Neural cell (in vitro differentiated cells): Measurements from ENCODE around the gene ENOX1. TPM values are rescaled to one million over a fixed set of nuclear protein-coding genes. Genes with fewer than 3 reads are reported as not detected.

Experiments used
- H2AFZ ChIP-seq: fragments of 200-600, 300-800 bp; sonication (generic), shearing (Covaris generic); 2 replicates; pipeline ENCODE4 v1.6.0; 2014; ENCODE audit warnings: low read depth, mild to moderate bottlenecking, antibody characterized with exemption, low read length, moderate library complexity
- H3F3A ChIP-seq: fragments of 200-600 bp; shearing (Covaris generic); 2 replicates; pipeline ENCODE4 v1.6.1; 2016; ENCODE audit warnings: mild to moderate bottlenecking, moderate library complexity, mixed read lengths, antibody characterized with exemption, low read length; ENCODE audit not compliant: insufficient read depth, poor library complexity, severe bottlenecking
- H3K27ac ChIP-seq: fragments of 200-600, 300-800 bp; sonication (generic), shearing (Covaris generic); 2 replicates; pipeline ENCODE4 v1.5.1; 2014; ENCODE audit warnings: mild to moderate bottlenecking, low read length, moderate library complexity
- H3K27me3 ChIP-seq: fragments of 300-800, 200-600 bp; sonication (generic), shearing (Covaris generic); 2 replicates; pipeline ENCODE4 v1.6.0; 2014; ENCODE audit warnings: mild to moderate bottlenecking, low read depth, low read length, moderate library complexity; ENCODE audit not compliant: insufficient read depth
- H3K36me3 ChIP-seq: fragments of 300-800, 200-600 bp; sonication (generic), shearing (Covaris generic); 2 replicates; pipeline ENCODE4 v1.5.1; 2014; ENCODE audit warnings: mild to moderate bottlenecking, antibody characterized with exemption, low read length, moderate library complexity; ENCODE audit not compliant: insufficient read depth
- H3K4me2 ChIP-seq: fragments of 300-800, 200-600 bp; sonication (generic), shearing (Covaris generic); 2 replicates; pipeline ENCODE4 v1.6.0; 2014; ENCODE audit warnings: mild to moderate bottlenecking, low read length
- H3K4me3 ChIP-seq: fragments of 300-800, 200-600 bp; sonication (generic), shearing (Covaris generic); 2 replicates; pipeline ENCODE4 v1.5.1; 2014; ENCODE audit warnings: mild to moderate bottlenecking, low read length, moderate library complexity
- H3K79me2 ChIP-seq: fragments of 200-600 bp; shearing (Covaris generic); replicated peaks from 2 replicates; pipeline ENCODE4 v1.6.0; 2014; ENCODE audit warnings: mild to moderate bottlenecking, low read length, moderate library complexity; ENCODE audit not compliant: insufficient read depth
- H3K9ac ChIP-seq: fragments of 300-800, 200-600 bp; sonication (generic), shearing (Covaris generic); 2 replicates; pipeline ENCODE4 v1.6.1; 2016; ENCODE audit warnings: mild to moderate bottlenecking, low read length, mixed read lengths
- H3K9me2 ChIP-seq: fragments of 200-600 bp; shearing (Covaris generic); 2 replicates; pipeline ENCODE4 v1.6.1; 2016; ENCODE audit warnings: mild to moderate bottlenecking, low read length, mixed read lengths; ENCODE audit not compliant: insufficient read depth
- H3K9me3 ChIP-seq: fragments of 200-600, 300-800 bp; sonication (generic), shearing (Covaris generic); 2 replicates; pipeline ENCODE4 v1.6.1; 2016; ENCODE audit warnings: mild to moderate bottlenecking, mixed run types, low read length, moderate library complexity, mixed read lengths
- H4K20me1 ChIP-seq: fragments of 200-600 bp; shearing (Covaris generic); 2 replicates; pipeline ENCODE4 v1.6.1; 2016; ENCODE audit warnings: mild to moderate bottlenecking, mixed run types; ENCODE audit not compliant: insufficient read depth
- CTCF ChIP-seq: fragments of 450-650 bp; IDR thresholded peaks from 2 replicates; pipeline ENCODE4 v1.5.1; 2014; ENCODE audit warnings: antibody characterized with exemption, mild to moderate bottlenecking, moderate library complexity; ENCODE audit not compliant: poor library complexity, severe bottlenecking
- EP300 ChIP-seq: fragments of 450-650 bp; conservative IDR thresholded peaks from 2 replicates; pipeline ENCODE4 v1.6.1; 2014; ENCODE audit warnings: antibody characterized with exemption, mild to moderate bottlenecking, moderate library complexity; ENCODE audit not compliant: poor library complexity, severe bottlenecking
- EZH2 ChIP-seq: fragments of 200-600, 300-800 bp; shearing (Covaris generic), sonication (generic); IDR thresholded peaks from 2 replicates; pipeline ENCODE4 v1.6.1; 2014; ENCODE audit warnings: antibody characterized with exemption, low read length, borderline replicate concordance, mild to moderate bottlenecking; ENCODE audit not compliant: insufficient read depth, poor library complexity, severe bottlenecking
- MXI1 ChIP-seq: fragments of 450-650 bp; conservative IDR thresholded peaks from 2 replicates; pipeline ENCODE4 v1.6.1; 2014; ENCODE audit warnings: antibody characterized with exemption, mild to moderate bottlenecking; ENCODE audit not compliant: poor library complexity, severe bottlenecking
- POLR2AphosphoS5 ChIP-seq: IDR thresholded peaks from 2 replicates; pipeline ENCODE4 v1.6.1; 2012
- RAD21 ChIP-seq: fragments of 450-650 bp; conservative IDR thresholded peaks from 2 replicates; pipeline ENCODE4 v1.6.1; 2014; ENCODE audit warnings: antibody characterized with exemption, mild to moderate bottlenecking, moderate library complexity
- SMC3 ChIP-seq: fragments of 450-650 bp; conservative IDR thresholded peaks from 2 replicates; pipeline ENCODE4 v1.6.1; 2014; ENCODE audit warnings: antibody characterized with exemption, mild to moderate bottlenecking, moderate library complexity; ENCODE audit not compliant: poor library complexity
- TAF1 ChIP-seq: IDR thresholded peaks from 2 replicates; pipeline ENCODE4 v1.6.1; 2012; ENCODE audit warnings: low read depth
- polyA plus RNA-seq: library from polyadenylated mRNA; depleted of rRNA; stranded (reverse); fragments of >200 nt; gene quantifications from 2 replicates; pipeline ENCODE4 v1.2.3, GENCODE V29; 2014
- TF ChIP-seq, protein P1 (sequence below): IDR thresholded peaks from 2 replicates; pipeline ENCODE4 v1.6.1; 2012; ENCODE audit warnings: borderline replicate concordance

ENOX1 gene
- polyA plus RNA-seq, 1 donor from 2014 or later: 42.6 TPM

GRCh38 chr13:43688227-43688907, 98.4 kb downstream of the ENOX1 start:
- H2AFZ ChIP-seq: no peak overlapping the region
- H3F3A ChIP-seq: no peaks in the 10 kb centered on the region
- H3K9ac ChIP-seq: no peak overlapping the region
- H3K27ac ChIP-seq: no peak overlapping the region
- H3K4me2 ChIP-seq: no peak overlapping the region
- TF ChIP-seq EZH2: no peak
- no peak for TF ChIP-seq MXI1
- TF ChIP-seq CTCF: no peak
- H3K9me2 ChIP-seq: no peaks in the 10 kb centered on the region
- H3K9me3 ChIP-seq: no peaks in the 10 kb centered on the region
- no peaks in the 10 kb centered on the region for H3K27me3 ChIP-seq
- no peak overlapping the region for H3K4me3 ChIP-seq
- H4K20me1 ChIP-seq: no peaks in the 10 kb centered on the region
- no peaks in the 10 kb centered on the region for H3K36me3 ChIP-seq
- peaks cover 9% of the 10 kb centered on the region for H3K79me2 ChIP-seq

DNA sequence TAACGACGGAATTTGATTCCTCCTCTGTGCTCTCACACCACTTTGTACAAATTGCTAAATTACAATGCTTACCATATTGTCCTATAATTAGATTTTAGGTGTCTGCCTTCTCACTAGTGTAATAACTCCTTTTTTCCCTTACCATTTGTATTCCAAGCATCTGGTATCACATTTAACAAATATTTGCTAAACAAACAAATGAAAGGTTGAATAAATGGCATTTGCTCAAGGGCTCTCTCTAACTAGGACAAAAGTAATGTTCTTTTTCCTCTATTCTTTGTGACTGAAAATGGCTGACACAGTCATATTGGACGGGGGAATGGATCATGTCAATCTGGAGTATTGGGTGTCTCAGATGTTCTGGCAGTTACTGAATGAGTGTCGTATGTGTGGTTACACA, 99.7 kb downstream of the ENOX1 start:
- no peak overlapping the region for H3K27ac ChIP-seq
- H3K9me2 ChIP-seq: no peaks in the 10 kb centered on the region
- H4K20me1 ChIP-seq: no peaks in the 10 kb centered on the region
- peaks cover 9% of the 10 kb centered on the region for H3K79me2 ChIP-seq
- no peak overlapping the region for H3K4me2 ChIP-seq
- no peak for TF ChIP-seq TAF1
- TF ChIP-seq, protein P1, sequence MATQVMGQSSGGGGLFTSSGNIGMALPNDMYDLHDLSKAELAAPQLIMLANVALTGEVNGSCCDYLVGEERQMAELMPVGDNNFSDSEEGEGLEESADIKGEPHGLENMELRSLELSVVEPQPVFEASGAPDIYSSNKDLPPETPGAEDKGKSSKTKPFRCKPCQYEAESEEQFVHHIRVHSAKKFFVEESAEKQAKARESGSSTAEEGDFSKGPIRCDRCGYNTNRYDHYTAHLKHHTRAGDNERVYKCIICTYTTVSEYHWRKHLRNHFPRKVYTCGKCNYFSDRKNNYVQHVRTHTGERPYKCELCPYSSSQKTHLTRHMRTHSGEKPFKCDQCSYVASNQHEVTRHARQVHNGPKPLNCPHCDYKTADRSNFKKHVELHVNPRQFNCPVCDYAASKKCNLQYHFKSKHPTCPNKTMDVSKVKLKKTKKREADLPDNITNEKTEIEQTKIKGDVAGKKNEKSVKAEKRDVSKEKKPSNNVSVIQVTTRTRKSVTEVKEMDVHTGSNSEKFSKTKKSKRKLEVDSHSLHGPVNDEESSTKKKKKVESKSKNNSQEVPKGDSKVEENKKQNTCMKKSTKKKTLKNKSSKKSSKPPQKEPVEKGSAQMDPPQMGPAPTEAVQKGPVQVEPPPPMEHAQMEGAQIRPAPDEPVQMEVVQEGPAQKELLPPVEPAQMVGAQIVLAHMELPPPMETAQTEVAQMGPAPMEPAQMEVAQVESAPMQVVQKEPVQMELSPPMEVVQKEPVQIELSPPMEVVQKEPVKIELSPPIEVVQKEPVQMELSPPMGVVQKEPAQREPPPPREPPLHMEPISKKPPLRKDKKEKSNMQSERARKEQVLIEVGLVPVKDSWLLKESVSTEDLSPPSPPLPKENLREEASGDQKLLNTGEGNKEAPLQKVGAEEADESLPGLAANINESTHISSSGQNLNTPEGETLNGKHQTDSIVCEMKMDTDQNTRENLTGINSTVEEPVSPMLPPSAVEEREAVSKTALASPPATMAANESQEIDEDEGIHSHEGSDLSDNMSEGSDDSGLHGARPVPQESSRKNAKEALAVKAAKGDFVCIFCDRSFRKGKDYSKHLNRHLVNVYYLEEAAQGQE: no peak
- TF ChIP-seq EP300: no peak
- no peak for TF ChIP-seq EZH2
- no peak for TF ChIP-seq POLR2AphosphoS5
- no peak for TF ChIP-seq SMC3
- no peak for TF ChIP-seq RAD21
- TF ChIP-seq MXI1: no peak
- no peak for TF ChIP-seq CTCF
- H3K9me3 ChIP-seq: no peaks in the 10 kb centered on the region
- no peaks in the 10 kb centered on the region for H3K36me3 ChIP-seq
- H3K27me3 ChIP-seq: no peaks in the 10 kb centered on the region
- no peak overlapping the region for H3K4me3 ChIP-seq
- no peak overlapping the region for H2AFZ ChIP-seq
- no peaks in the 10 kb centered on the region for H3F3A ChIP-seq
- H3K9ac ChIP-seq: no peak overlapping the region
